ENCODE data around the gene SRCIN1. TPM values are rescaled to one million over a fixed set of nuclear protein-coding genes. Genes with fewer than 3 reads are reported as not detected.

SRCIN1 gene
- total RNA-seq, 2 donors from 2014 or later: 2.8 to 5.9 TPM

- Histone ChIP-seq H3K27ac (ENCODE audit: low read depth, low read length) (no peak overlapping the region), H3K4me3 (ENCODE audit: low read length) (no peak overlapping the region), H3K36me3 (ENCODE audit: control insufficient read depth, insufficient read depth, low read length) (no peaks in the 10 kb centered on the region), H3K9ac (ENCODE audit: extremely low read depth, low read length, poor library complexity, severe bottlenecking) (no peak overlapping the region), H3K4me1 (ENCODE audit: control insufficient read depth, insufficient read depth, low read length) (peaks cover 24% of the 10 kb centered on the region), H3K27me3 (ENCODE audit: control insufficient read depth, insufficient read depth, low read length, poor library complexity, severe bottlenecking) (no peaks in the 10 kb centered on the region), H3K9me3 (ENCODE audit: control insufficient read depth, low read length) (no peaks in the 10 kb centered on the region)
- Mint-ChIP-seq H3K27ac (no peak overlapping the region), H3K4me3 (no peak overlapping the region), H3K27me3 (ENCODE audit: insufficient read depth) (peaks cover 30% of the 10 kb centered on the region), H3K9me3 (no peaks in the 10 kb centered on the region), H3K4me1 (peaks cover 39% of the 10 kb centered on the region), H3K36me3 (ENCODE audit: low read depth) (no peaks in the 10 kb centered on the region)
- TF ChIP-seq CTCF (conservative IDR thresholded peaks at IDR 0.05): no peak
- 91% methylated on average over 1 of the region's 1 CpG; no CpG with 5 or more reads in 1 of the 2 experiments for WGBS, 2 experiments (ENCODE audit: insufficient coverage in 1 of 2, insufficient read length in 1 of 2)
- DNase-seq: no peak
Observed at GRCh38 chr17:38597375-38597774, 8.4 kb downstream of the SRCIN1 start.

GRCh38 chr17:38596651-38597050 lies 9.1 kb downstream of the SRCIN1 start:
- Mint-ChIP-seq H3K36me3 (ENCODE audit: low read depth) (no peaks in the 10 kb centered on the region), H3K9me3 (no peaks in the 10 kb centered on the region), H3K4me3 (no peak overlapping the region), H3K4me1 (peaks cover 35% of the 10 kb centered on the region), H3K27me3 (ENCODE audit: insufficient read depth) (peaks cover 24% of the 10 kb centered on the region), H3K27ac (no peak overlapping the region)
- Histone ChIP-seq H3K36me3 (ENCODE audit: control insufficient read depth, insufficient read depth, low read length) (no peaks in the 10 kb centered on the region), H3K27me3 (ENCODE audit: control insufficient read depth, insufficient read depth, low read length, poor library complexity, severe bottlenecking) (no peaks in the 10 kb centered on the region), H3K4me1 (ENCODE audit: control insufficient read depth, insufficient read depth, low read length) (peaks cover 17% of the 10 kb centered on the region), H3K9me3 (ENCODE audit: control insufficient read depth, low read length) (no peaks in the 10 kb centered on the region), H3K9ac (ENCODE audit: extremely low read depth, low read length, poor library complexity, severe bottlenecking) (no peak overlapping the region), H3K4me3 (ENCODE audit: low read length) (no peak overlapping the region), H3K27ac (ENCODE audit: low read depth, low read length) (no peak overlapping the region)
- TF ChIP-seq CTCF (conservative IDR thresholded peaks at IDR 0.05): no peak
- no peak for DNase-seq
- 67 to 88% methylated on average over 1 to 2 of the region's 2 CpGs for WGBS, 2 experiments (ENCODE audit: insufficient coverage in 1 of 2, insufficient read length in 1 of 2)

- no peak for TF ChIP-seq CTCF (conservative IDR thresholded peaks at IDR 0.05)
- DNase-seq: no peak
- Mint-ChIP-seq H3K27me3 (ENCODE audit: insufficient read depth) (peaks cover 20% of the 10 kb centered on the region), H3K27ac (no peak overlapping the region), H3K4me3 (no peak overlapping the region), H3K9me3 (no peaks in the 10 kb centered on the region), H3K4me1 (peaks cover 32% of the 10 kb centered on the region), H3K36me3 (ENCODE audit: low read depth) (no peaks in the 10 kb centered on the region)
- H3K4me1 ChIP-seq (ENCODE audit: control insufficient read depth, insufficient read depth, low read length): peaks cover 17% of the 10 kb centered on the region
- 50 to 72% methylated on average over 3 to 9 of the region's 9 CpGs for WGBS, 2 experiments (ENCODE audit: insufficient coverage in 1 of 2, insufficient read length in 1 of 2)
- no peaks in the 10 kb centered on the region for H3K27me3 ChIP-seq (ENCODE audit: control insufficient read depth, insufficient read depth, low read length, poor library complexity, severe bottlenecking)
- no peak overlapping the region for H3K4me3 ChIP-seq (ENCODE audit: low read length)
- no peaks in the 10 kb centered on the region for H3K36me3 ChIP-seq (ENCODE audit: control insufficient read depth, insufficient read depth, low read length)
- no peak overlapping the region for H3K27ac ChIP-seq (ENCODE audit: low read depth, low read length)
- H3K9me3 ChIP-seq (ENCODE audit: control insufficient read depth, low read length): no peaks in the 10 kb centered on the region
- H3K9ac ChIP-seq (ENCODE audit: extremely low read depth, low read length, poor library complexity, severe bottlenecking): no peak overlapping the region
Observed at GRCh38 chr17:38595892-38596291, 9.9 kb downstream of the SRCIN1 start.
